IPS-18a (cell line): ENCODE data around the gene MTA1.
A peak's percentile ranks its signal among the peaks of the same experiment; 100 is the strongest.

ENCODE experiments used
- H3K27ac ChIP-seq: one replicate; pipeline ENCODE4 v1.5.1; 2013; ENCODE audit warnings: low read length
- H3K27me3 ChIP-seq: one replicate; pipeline ENCODE4 v1.6.1; 2013; ENCODE audit warnings: mild to moderate bottlenecking, low read length; ENCODE audit not compliant: control insufficient read depth, insufficient read depth
- H3K36me3 ChIP-seq: one replicate; pipeline ENCODE4 v1.6.1; 2013; ENCODE audit warnings: low read depth, low read length; ENCODE audit not compliant: control insufficient read depth
- H3K4me1 ChIP-seq: one replicate; pipeline ENCODE4 v1.6.1; 2013; ENCODE audit warnings: low read depth, low read length; ENCODE audit not compliant: control insufficient read depth
- H3K4me3 ChIP-seq: one replicate; pipeline ENCODE4 v1.5.1; 2013; ENCODE audit warnings: low read length
- H3K9ac ChIP-seq: one replicate; pipeline ENCODE4 v1.6.1; 2013; ENCODE audit warnings: mild to moderate bottlenecking, low read length, moderate library complexity
- H3K9me3 ChIP-seq: one replicate; pipeline ENCODE4 v1.6.1; 2013; ENCODE audit warnings: low read depth, low read length; ENCODE audit not compliant: control insufficient read depth

Gene MTA1

DNA sequence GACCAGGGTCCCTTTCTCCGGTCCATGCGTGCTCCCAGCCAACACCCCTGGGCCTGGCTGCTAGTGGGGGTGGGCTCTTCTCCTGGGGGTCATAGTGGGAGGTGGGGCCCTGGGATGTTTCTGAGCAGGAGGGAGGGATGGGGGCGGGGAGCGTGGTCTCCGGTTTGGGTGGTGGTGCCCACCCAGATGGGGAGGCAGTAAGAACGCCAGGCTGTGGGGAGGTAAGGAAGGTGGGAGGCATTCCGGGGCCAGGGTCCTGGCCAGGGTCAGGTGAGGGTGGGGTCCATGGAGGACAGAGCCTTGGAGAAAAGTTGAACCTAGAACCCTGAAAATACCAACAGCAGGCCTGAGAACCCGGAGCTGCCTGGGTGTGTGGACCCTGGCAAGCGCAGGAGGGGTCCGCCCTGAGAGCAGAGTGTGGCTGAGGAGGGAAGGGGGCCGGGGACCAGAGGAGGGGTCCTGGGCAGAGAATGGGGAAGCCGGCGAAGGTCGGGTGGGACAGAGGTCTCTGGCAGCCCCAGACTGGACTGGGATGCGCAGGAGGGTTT lies 60.6 kb downstream of the MTA1 start:
- Histone ChIP-seq H3K4me1 (peaks cover 17% of the 10 kb centered on the region), H3K27ac (no peak overlapping the region), H3K27me3 (peaks cover 95% of the 10 kb centered on the region)

GRCh38 chr14:105480807-105481801 lies 61.5 kb downstream of the MTA1 start:
- H3K9ac ChIP-seq: peak overlapping the region; percentile 59
- no peak overlapping the region for H3K27ac ChIP-seq
- H3K36me3 ChIP-seq: no peaks in the 10 kb centered on the region
- peaks cover 95% of the 10 kb centered on the region for H3K27me3 ChIP-seq
- no peaks in the 10 kb centered on the region for H3K9me3 ChIP-seq
- H3K4me3 ChIP-seq: peak overlapping the region; percentile 49
- H3K4me1 ChIP-seq: peaks cover 13% of the 10 kb centered on the region

More for the DNA sequence above, 60.6 kb downstream of the MTA1 start:
- Histone ChIP-seq H3K9ac (no peak overlapping the region), H3K4me3 (no peak overlapping the region), H3K36me3 (no peaks in the 10 kb centered on the region), H3K9me3 (no peaks in the 10 kb centered on the region)

DNA sequence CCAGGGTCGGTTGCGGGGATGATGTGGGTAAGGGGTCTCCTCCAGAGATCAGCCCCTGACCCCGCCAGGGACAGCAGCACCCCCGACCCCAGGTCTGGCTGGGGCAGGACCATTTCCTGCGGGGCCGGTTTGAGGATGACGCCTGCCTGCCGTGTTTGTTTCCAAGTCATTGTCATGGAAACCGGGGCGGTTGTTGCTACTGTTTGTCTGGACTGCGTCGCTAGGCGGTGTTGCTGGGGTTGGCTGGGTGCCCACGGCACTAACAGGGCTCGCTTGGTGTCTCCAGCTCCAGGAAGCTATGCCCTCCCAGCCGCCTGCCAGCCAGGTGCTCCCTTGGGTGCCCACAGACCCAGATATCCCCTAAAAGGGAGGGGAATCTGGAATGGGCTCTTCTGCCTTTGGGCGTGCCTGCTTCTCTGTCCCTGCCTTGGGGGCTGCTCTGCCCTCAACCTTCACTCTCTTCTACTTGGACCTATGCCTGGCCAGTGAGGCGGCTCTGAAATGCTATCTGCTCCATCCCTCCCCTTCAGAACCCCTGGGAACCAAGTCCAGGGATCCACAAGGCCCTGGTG lies 62.3 kb downstream of the MTA1 start:
- H3K4me3 ChIP-seq: no peak overlapping the region
- H3K27ac ChIP-seq: no peak overlapping the region
- no peaks in the 10 kb centered on the region for H3K36me3 ChIP-seq
- H3K9me3 ChIP-seq: no peaks in the 10 kb centered on the region
- H3K4me1 ChIP-seq: peaks cover 13% of the 10 kb centered on the region
- peaks cover 95% of the 10 kb centered on the region for H3K27me3 ChIP-seq
- peak overlapping the region; percentile 59 for H3K9ac ChIP-seq

DNA sequence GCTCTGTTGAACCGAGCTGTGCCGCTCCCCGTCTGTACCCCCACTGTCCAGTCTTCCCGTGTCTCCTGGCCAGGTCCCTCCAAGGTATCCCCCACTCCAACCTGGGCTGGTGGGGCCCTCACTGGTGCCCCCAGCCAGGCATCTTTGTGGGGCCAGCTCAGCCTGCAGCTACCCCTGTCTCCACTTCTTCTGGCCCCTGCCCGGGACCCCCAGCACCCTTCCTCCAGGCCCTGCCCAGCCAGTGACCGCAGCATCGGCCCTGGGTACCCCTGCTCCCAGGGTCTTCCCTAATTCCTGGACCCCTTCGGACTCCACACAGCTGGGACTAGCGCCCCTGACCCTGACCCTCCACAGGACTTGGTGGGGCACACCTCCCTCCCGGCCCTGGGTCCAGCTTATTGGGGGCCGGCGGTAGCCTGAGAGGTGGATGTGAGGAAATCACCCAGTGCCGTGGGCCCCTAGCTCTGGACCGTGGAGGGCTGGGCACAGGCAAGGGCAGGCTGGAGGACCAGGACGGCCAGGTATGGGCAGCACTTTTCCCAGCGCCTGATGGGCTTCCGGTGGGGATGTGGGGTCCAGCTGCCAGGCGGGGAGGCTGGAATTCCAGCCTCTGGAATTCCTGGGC lies 63.0 kb downstream of the MTA1 start:
- no peak overlapping the region for H3K4me3 ChIP-seq
- H3K27ac ChIP-seq: no peak overlapping the region
- peaks cover 13% of the 10 kb centered on the region for H3K4me1 ChIP-seq
- H3K9me3 ChIP-seq: no peaks in the 10 kb centered on the region
- H3K9ac ChIP-seq: peak overlapping the region; percentile 59
- H3K27me3 ChIP-seq: peaks cover 95% of the 10 kb centered on the region
- no peaks in the 10 kb centered on the region for H3K36me3 ChIP-seq

DNA sequence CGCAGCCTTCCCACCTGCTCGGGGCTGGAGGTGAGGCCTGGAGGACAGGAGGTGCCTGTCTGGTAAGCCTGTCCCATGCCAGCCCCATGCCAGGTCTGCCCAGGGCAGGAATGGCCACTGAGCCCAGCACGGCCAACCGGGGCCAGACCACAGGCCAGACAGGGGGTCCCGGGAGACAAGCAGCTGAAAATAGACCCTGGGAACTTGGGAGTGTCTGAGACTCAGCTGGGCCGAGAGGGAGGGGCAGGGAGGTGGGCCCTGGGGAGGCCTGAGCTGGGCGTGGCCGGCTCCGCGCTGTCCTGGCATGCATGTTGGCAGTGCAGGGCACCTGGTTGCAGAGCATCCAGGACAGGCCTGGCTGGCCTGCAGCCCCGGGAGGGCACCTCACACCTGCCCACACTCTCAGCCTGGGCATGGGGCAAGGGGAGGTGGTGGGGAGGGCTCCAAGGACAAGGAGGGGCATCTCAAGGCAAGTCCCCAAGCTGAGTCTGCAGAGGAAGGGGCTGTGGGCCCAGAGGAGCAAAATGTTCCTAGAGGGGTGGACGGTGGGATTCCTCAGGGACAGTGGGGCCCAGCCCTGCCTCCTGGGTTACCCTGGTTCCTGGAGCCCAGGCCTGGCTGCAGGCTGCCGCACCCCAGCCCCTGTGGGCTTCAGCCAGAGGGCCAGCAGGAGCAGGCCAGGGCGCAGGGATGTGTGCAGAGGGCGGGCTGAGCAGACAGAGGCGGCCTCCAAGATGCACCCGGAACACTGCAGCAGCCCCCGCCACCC lies 63.9 kb downstream of the MTA1 start:
- H3K4me1 ChIP-seq: peaks cover 13% of the 10 kb centered on the region
- no peaks in the 10 kb centered on the region for H3K9me3 ChIP-seq
- no peak overlapping the region for H3K4me3 ChIP-seq
- peaks cover 95% of the 10 kb centered on the region for H3K27me3 ChIP-seq
- no peaks in the 10 kb centered on the region for H3K36me3 ChIP-seq
- H3K27ac ChIP-seq: no peak overlapping the region
- no peak overlapping the region for H3K9ac ChIP-seq

DNA sequence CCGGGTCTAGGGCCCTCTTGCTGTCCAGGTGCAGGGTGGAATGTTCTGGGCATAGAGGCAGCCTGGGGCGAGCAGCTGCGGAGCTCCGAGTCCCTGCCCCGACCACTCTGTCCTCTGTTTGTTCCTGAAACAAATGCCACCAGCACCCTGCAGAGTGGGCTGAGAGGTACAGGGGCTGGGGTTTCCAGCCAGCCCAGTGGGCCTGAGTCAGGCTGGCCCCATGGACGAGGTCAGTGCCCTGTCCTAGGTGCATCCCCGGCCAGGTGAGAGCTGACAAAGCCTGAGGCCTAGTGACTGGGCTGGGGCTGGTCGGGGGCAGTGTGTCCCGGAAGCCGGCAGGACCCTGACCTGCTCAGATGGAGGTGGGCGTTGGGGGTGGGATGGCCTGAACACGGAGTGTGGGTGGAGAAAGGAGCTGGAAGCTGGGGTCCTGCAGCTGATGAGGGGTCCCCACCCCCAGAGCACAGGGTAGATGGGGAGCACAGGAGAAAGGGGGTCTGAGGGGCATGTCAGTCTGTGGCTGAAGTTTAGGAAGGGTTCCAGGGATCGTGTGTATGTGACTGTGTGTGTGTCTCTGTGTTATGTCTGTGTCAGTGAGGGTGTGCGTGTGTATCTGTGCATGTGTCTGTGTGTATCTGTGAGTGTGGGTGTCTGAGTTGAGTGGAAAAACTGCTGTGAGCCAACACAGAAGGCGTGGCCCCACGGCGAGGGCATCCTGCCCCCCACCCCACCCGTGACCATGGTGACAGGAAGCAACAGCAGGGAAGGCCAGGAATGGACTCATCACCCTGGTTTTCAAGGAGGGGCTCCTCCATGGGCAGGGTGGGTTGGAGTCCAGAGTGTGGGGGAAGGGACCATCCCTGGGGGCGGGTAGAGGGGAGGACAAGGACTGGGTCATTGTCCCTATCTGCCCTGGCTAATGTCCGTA lies 64.7 kb downstream of the MTA1 start:
- Histone ChIP-seq H3K4me3 (no peak overlapping the region), H3K36me3 (no peaks in the 10 kb centered on the region), H3K27ac (no peak overlapping the region), H3K4me1 (peaks cover 16% of the 10 kb centered on the region), H3K27me3 (peaks cover 95% of the 10 kb centered on the region), H3K9me3 (no peaks in the 10 kb centered on the region), H3K9ac (no peak overlapping the region)

GRCh38 chr14:105484997-105485393 lies 65.4 kb downstream of the MTA1 start:
- peaks cover 18% of the 10 kb centered on the region for H3K4me1 ChIP-seq
- no peak overlapping the region for H3K4me3 ChIP-seq
- H3K9ac ChIP-seq: no peak overlapping the region
- peaks cover 91% of the 10 kb centered on the region for H3K27me3 ChIP-seq
- H3K27ac ChIP-seq: no peak overlapping the region
- H3K36me3 ChIP-seq: no peaks in the 10 kb centered on the region
- no peaks in the 10 kb centered on the region for H3K9me3 ChIP-seq

DNA sequence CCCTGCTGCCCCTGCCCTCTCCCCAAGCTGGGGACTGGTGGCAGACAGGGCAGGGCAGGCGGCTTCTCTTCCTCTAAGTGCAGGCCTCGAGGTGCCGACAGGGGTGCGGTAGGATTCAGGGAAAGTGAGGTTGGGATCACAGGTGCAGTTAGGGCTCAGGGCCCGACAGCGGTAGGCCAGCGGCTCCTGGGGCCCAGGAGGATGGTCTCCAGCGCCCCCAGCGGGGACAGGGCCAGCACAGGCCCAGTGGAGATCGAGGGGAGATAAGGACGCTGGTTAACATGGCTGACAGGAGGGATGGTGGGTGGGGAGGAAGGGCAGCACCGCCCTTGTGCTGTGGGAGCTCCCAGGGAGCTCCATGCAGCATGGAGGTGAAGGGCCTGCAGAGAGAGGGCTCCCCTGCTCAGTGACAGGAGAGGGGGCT lies 66.1 kb downstream of the MTA1 start:
- Histone ChIP-seq H3K4me3 (no peak overlapping the region), H3K27me3 (peaks cover 84% of the 10 kb centered on the region), H3K9me3 (no peaks in the 10 kb centered on the region), H3K27ac (no peak overlapping the region), H3K36me3 (no peaks in the 10 kb centered on the region), H3K9ac (no peak overlapping the region), H3K4me1 (peaks cover 18% of the 10 kb centered on the region)

- Histone ChIP-seq H3K4me1 (peaks cover 13% of the 10 kb centered on the region), H3K9me3 (no peaks in the 10 kb centered on the region), H3K27ac (no peak within 1 kb of the TSS), H3K36me3 (no peaks in the 10 kb centered on the region), H3K4me3 (peak within 1 kb of the TSS; percentile 27), H3K9ac (no peak within 1 kb of the TSS), H3K27me3 (peaks cover 77% of the 10 kb centered on the region)
Measured at GRCh38 chr14:105486163-105486973, 66.7 kb downstream of the MTA1 start, which contains the start of gene CRIP1. Gene CRIP1 (plus strand): TSS chr14:105486886. CDS start chr14:105487260, 374 bp downstream.
